ENCODE data around the gene KCNMA1.

GRCh38 chr10:77396290-77396689 lies 241.3 kb downstream of the KCNMA1 start:
- TF ChIP-seq CTCF (IDR thresholded peaks at IDR 0.05), result no peak
- TF ChIP-seq POLR2A (IDR thresholded peaks at IDR 0.05), result no peak
- TF ChIP-seq POLR2AphosphoS5 (IDR thresholded peaks at IDR 0.05), result no peak
